ENCODE results near the gene DEFB132. TPM values are rescaled to one million over a fixed set of nuclear protein-coding genes. Genes with fewer than 3 reads are reported as not detected.

Gene DEFB132
- polyA plus RNA-seq, 1 of the 3 experiments (the other 2 are of a cell fraction), result not detected

- no peak for DNase-seq
These were observed 13.5 kb downstream of the DEFB132 start for GRCh38 chr20:271069-271468.

GRCh38 chr20:271528-271927, 14.0 kb downstream of the DEFB132 start:
- Histone ChIP-seq H3K27me3 (ENCODE audit: insufficient read depth) (no peaks in the 10 kb centered on the region), H3K9ac (no peak overlapping the region), H3K4me3 (ENCODE audit: low read depth in 2 of 2, low read length in 1 of 2) (no peak overlapping the region), H3K4me1 (ENCODE audit: control insufficient read depth in 1 of 2, insufficient read depth in 2 of 2, low read depth in 1 of 2, low read length in 1 of 2) (peaks cover 0 to 2% of the 10 kb centered on the region in 2 experiments; a peak in 1 of 4 replicates), H2AFZ (ENCODE audit: low read depth) (no peak overlapping the region), H3K4me2 (no peak overlapping the region), H3K79me2 (ENCODE audit: insufficient read depth) (no peaks in the 10 kb centered on the region), H3F3A (replicated peaks; ENCODE audit: insufficient read depth) (no peaks in the 10 kb centered on the region), H3K9me3 (no peaks in the 10 kb centered on the region), H3K36me3 (replicated peaks in 1 of 2; ENCODE audit: control insufficient read depth in 1 of 2, insufficient read depth in 2 of 2, low read length in 1 of 2) (peaks cover 0 to 7% of the 10 kb centered on the region in 2 experiments), H4K20me1 (ENCODE audit: insufficient read depth) (no peaks in the 10 kb centered on the region), H3K27ac (ENCODE audit: low read depth in 2 of 2, low read length in 1 of 2) (no peak overlapping the region), H3K9me2 (no peaks in the 10 kb centered on the region)
- no peak for DNase-seq
- CTCF ChIA-PET, result no interaction called here
- POLR2A ChIA-PET, result no interaction called here
- TF ChIP-seq USF2 (IDR thresholded peaks at IDR 0.05; ENCODE audit: borderline replicate concordance, low read depth, low read length) (no peak), TEAD4 (IDR thresholded peaks at IDR 0.05; ENCODE audit: borderline replicate concordance, insufficient read depth) (no peak), MXI1 (IDR thresholded peaks at IDR 0.05; ENCODE audit: low read depth, low read length) (no peak), FOXJ3 (CRISPR knock-in tag; IDR thresholded peaks at IDR 0.05) (no peak), RFX5 (IDR thresholded peaks at IDR 0.05; ENCODE audit: low read length) (no peak)

More at GRCh38 chr20:271069-271468, 13.5 kb downstream of the DEFB132 start:
- POLR2A ChIA-PET, result no interaction called here
- Histone ChIP-seq H3K36me3 (replicated peaks in 1 of 2; ENCODE audit: control insufficient read depth in 1 of 2, insufficient read depth in 2 of 2, low read length in 1 of 2) (peaks cover 0 to 3% of the 10 kb centered on the region in 2 experiments), H4K20me1 (ENCODE audit: insufficient read depth) (no peaks in the 10 kb centered on the region), H3K4me3 (ENCODE audit: low read depth in 2 of 2, low read length in 1 of 2) (no peak overlapping the region), H3F3A (replicated peaks; ENCODE audit: insufficient read depth) (no peaks in the 10 kb centered on the region), H3K27ac (ENCODE audit: low read depth in 2 of 2, low read length in 1 of 2) (no peak overlapping the region), H3K9ac (no peak overlapping the region), H3K9me3 (no peaks in the 10 kb centered on the region), H3K4me2 (no peak overlapping the region), H3K27me3 (ENCODE audit: insufficient read depth) (no peaks in the 10 kb centered on the region), H3K79me2 (ENCODE audit: insufficient read depth) (no peaks in the 10 kb centered on the region), H2AFZ (ENCODE audit: low read depth) (no peak overlapping the region), H3K9me2 (no peaks in the 10 kb centered on the region), H3K4me1 (ENCODE audit: control insufficient read depth in 1 of 2, insufficient read depth in 2 of 2, low read depth in 1 of 2, low read length in 1 of 2) (peaks cover 0 to 3% of the 10 kb centered on the region in 2 experiments; a peak in 1 of 4 replicates)
- no peak for TF ChIP-seq USF1 (IDR thresholded peaks at IDR 0.05; ENCODE audit: borderline replicate concordance, low read depth)
- WGBS (ENCODE audit: low lambda C conversion rate), result 94% methylated on average over 4 of the region's 4 CpGs
- CTCF ChIA-PET, result interaction anchor here (1.3 kb wide), 1 partner anchor 133 kb away, joined by 3 read pairs; no protein-coding TSS in a partner anchor

GRCh38 chr20:272718-273117, 15.2 kb downstream of the DEFB132 start:
- no peak overlapping the region for H3K4me2 ChIP-seq
- H3K79me2 ChIP-seq (ENCODE audit: insufficient read depth), result no peaks in the 10 kb centered on the region
- H3K9me2 ChIP-seq, result no peaks in the 10 kb centered on the region
- no peak overlapping the region for H3K9ac ChIP-seq
- no peaks in the 10 kb centered on the region for H3F3A ChIP-seq (replicated peaks; ENCODE audit: insufficient read depth)
- no peaks in the 10 kb centered on the region for H3K4me1 ChIP-seq (ENCODE audit: control insufficient read depth in 1 of 2, insufficient read depth in 2 of 2, low read depth in 1 of 2, low read length in 1 of 2)
- peaks cover 0 to 17% of the 10 kb centered on the region in 2 experiments for H3K36me3 ChIP-seq (replicated peaks in 1 of 2; ENCODE audit: control insufficient read depth in 1 of 2, insufficient read depth in 2 of 2, low read length in 1 of 2)
- ChIA-PET CTCF (interaction anchor here (0.6 kb wide), 1 partner anchor 58 kb away, joined by 3 read pairs; no protein-coding TSS in a partner anchor), POLR2A (no interaction called here)
- no peak overlapping the region for H2AFZ ChIP-seq (ENCODE audit: low read depth)
- no peak overlapping the region for H3K27ac ChIP-seq (ENCODE audit: low read depth in 2 of 2, low read length in 1 of 2)
- H3K9me3 ChIP-seq, result no peaks in the 10 kb centered on the region
- DNase-seq, result no peak
- no peaks in the 10 kb centered on the region for H4K20me1 ChIP-seq (ENCODE audit: insufficient read depth)
- H3K4me3 ChIP-seq (ENCODE audit: low read depth in 2 of 2, low read length in 1 of 2), result no peak overlapping the region
- no peaks in the 10 kb centered on the region for H3K27me3 ChIP-seq (ENCODE audit: insufficient read depth)
- no peak for TF ChIP-seq PBX3 (IDR thresholded peaks at IDR 0.05)
- no peak for TF ChIP-seq USF1 (IDR thresholded peaks at IDR 0.05; ENCODE audit: borderline replicate concordance, low read depth)
- TF ChIP-seq ELF1 (IDR thresholded peaks at IDR 0.05), result no peak
- TF ChIP-seq EP300 (IDR thresholded peaks at IDR 0.05; ENCODE audit: borderline replicate concordance in 1 of 2, low read depth in 1 of 2, low read length in 1 of 2), result no peak
- TF ChIP-seq TAF1 (IDR thresholded peaks at IDR 0.05; ENCODE audit: borderline replicate concordance, low read depth, low read length), result no peak
- no peak for TF ChIP-seq RCOR1 (IDR thresholded peaks at IDR 0.05; ENCODE audit: low read length)
- no peak for TF ChIP-seq CHD2 (IDR thresholded peaks at IDR 0.05; ENCODE audit: low read length, partially characterized antibody)
- TF ChIP-seq MAX (IDR thresholded peaks at IDR 0.05; ENCODE audit: low read depth), result no peak
- no peak for TF ChIP-seq USF2 (IDR thresholded peaks at IDR 0.05; ENCODE audit: borderline replicate concordance, low read depth, low read length)
- no peak for TF ChIP-seq POLR2AphosphoS5 (IDR thresholded peaks at IDR 0.05; ENCODE audit: low read depth, low read length)
- TF ChIP-seq EZH2phosphoT487 (IDR thresholded peaks at IDR 0.05; ENCODE audit: borderline replicate concordance, low read depth), result no peak
